Right lobe of liver (tissue), 4 donors: ENCODE data around the gene PICALM.

Source experiments
- CTCF ChIP-seq, 4 donors: fragments of 200-600 bp in 3 of 4; fragments of 450-650 bp in 1 of 4; IDR thresholded peaks; one replicate each; pipeline versions ENCODE4 v1.5.1 to v1.8.0; 2016 to 2022; ENCODE audit warnings: antibody characterized with exemption in 4 of 4, mild to moderate bottlenecking in 2 of 4
- POLR2A ChIP-seq: fragments of 450-650 bp; IDR thresholded peaks from one replicate; pipeline ENCODE4 v1.6.1; 2017; ENCODE audit warnings: antibody characterized with exemption, mild to moderate bottlenecking
- donor health status: DM: no; HTN: no; CAD: no.
- donor health status: DM: no; HTN: no; CAD: no.
- donor health status: DM: no; HTN: yes; CAD: no.

GRCh38 chr11:86039094-86039493, 29.8 kb downstream of the PICALM start:
- TF ChIP-seq POLR2A = no peak
- no peak for TF ChIP-seq CTCF (IDR thresholded peaks at IDR 0.05)
